ENCODE data around the gene PTGS2. TPM values are rescaled to one million over a fixed set of nuclear protein-coding genes. Genes with fewer than 3 reads are reported as not detected.

The PTGS2 gene
- polyA plus RNA-seq, 1 experiment, result 100 TPM

- Histone ChIP-seq H3K36me3 (ENCODE audit: control insufficient read depth, insufficient read depth, low read length) (no peaks in the 10 kb centered on the region), H3K4me3 (ENCODE audit: low read depth, low read length) (no peak overlapping the region), H3K27me3 (ENCODE audit: control insufficient read depth, insufficient read depth, low read length) (no peaks in the 10 kb centered on the region)
- ChIA-PET POLR2A (no interaction called here), CTCF (no interaction called here)
- TF ChIP-seq CTCF (IDR thresholded peaks at IDR 0.05; ENCODE audit: insufficient read depth, low read depth, low read length), result no peak
- no peak for DNase-seq (ENCODE audit: low read depth)
Measured at GRCh38 chr1:186658999-186659398, 21.2 kb downstream of the PTGS2 start.

GRCh38 chr1:186657481-186657880 lies 22.7 kb downstream of the PTGS2 start:
- CTCF ChIA-PET, result no interaction called here

GRCh38 chr1:186655876-186656275 lies 24.3 kb downstream of the PTGS2 start:
- no peak for DNase-seq (ENCODE audit: low read depth)
- no peak overlapping the region for H3K4me3 ChIP-seq (ENCODE audit: low read depth, low read length)
- CTCF ChIA-PET, result no interaction called here
- no peak for TF ChIP-seq CTCF (IDR thresholded peaks at IDR 0.05; ENCODE audit: insufficient read depth, low read depth, low read length)
- POLR2A ChIA-PET, result no interaction called here
- H3K27me3 ChIP-seq (ENCODE audit: control insufficient read depth, insufficient read depth, low read length), result no peaks in the 10 kb centered on the region
- H3K36me3 ChIP-seq (ENCODE audit: control insufficient read depth, insufficient read depth, low read length), result no peaks in the 10 kb centered on the region

More at GRCh38 chr1:186657481-186657880, 22.7 kb downstream of the PTGS2 start:
- H3K27me3 ChIP-seq (ENCODE audit: control insufficient read depth, insufficient read depth, low read length), result no peaks in the 10 kb centered on the region
- no peaks in the 10 kb centered on the region for H3K36me3 ChIP-seq (ENCODE audit: control insufficient read depth, insufficient read depth, low read length)
- H3K4me3 ChIP-seq (ENCODE audit: low read depth, low read length), result no peak overlapping the region
- no peak for TF ChIP-seq CTCF (IDR thresholded peaks at IDR 0.05; ENCODE audit: insufficient read depth, low read depth, low read length)
- DNase-seq (ENCODE audit: low read depth), result no peak
- POLR2A ChIA-PET, result no interaction called here

GRCh38 chr1:186654741-186655140 lies 25.5 kb downstream of the PTGS2 start:
- no peak overlapping the region for H3K4me3 ChIP-seq (ENCODE audit: low read depth, low read length)
- ChIA-PET POLR2A (no interaction called here), CTCF (no interaction called here)
- no peaks in the 10 kb centered on the region for H3K36me3 ChIP-seq (ENCODE audit: control insufficient read depth, insufficient read depth, low read length)
- H3K27me3 ChIP-seq (ENCODE audit: control insufficient read depth, insufficient read depth, low read length), result no peaks in the 10 kb centered on the region
- TF ChIP-seq CTCF (IDR thresholded peaks at IDR 0.05; ENCODE audit: insufficient read depth, low read depth, low read length), result no peak
- no peak for DNase-seq (ENCODE audit: low read depth)

GRCh38 chr1:186653312-186653711 lies 26.9 kb downstream of the PTGS2 start:
- Histone ChIP-seq H3K36me3 (ENCODE audit: control insufficient read depth, insufficient read depth, low read length) (no peaks in the 10 kb centered on the region), H3K4me3 (ENCODE audit: low read depth, low read length) (no peak overlapping the region), H3K27me3 (ENCODE audit: control insufficient read depth, insufficient read depth, low read length) (no peaks in the 10 kb centered on the region)
- POLR2A ChIA-PET, result no interaction called here
- no peak for TF ChIP-seq CTCF (IDR thresholded peaks at IDR 0.05; ENCODE audit: insufficient read depth, low read depth, low read length)
- no peak for DNase-seq (ENCODE audit: low read depth)
- CTCF ChIA-PET, result no interaction called here
